Measurements from ENCODE around the gene CAMTA1. TPM values are rescaled to one million over a fixed set of nuclear protein-coding genes. Genes with fewer than 3 reads are reported as not detected.

Gene CAMTA1
- total RNA-seq, 1 experiment from 2014 or later = 85.2 TPM

DNA sequence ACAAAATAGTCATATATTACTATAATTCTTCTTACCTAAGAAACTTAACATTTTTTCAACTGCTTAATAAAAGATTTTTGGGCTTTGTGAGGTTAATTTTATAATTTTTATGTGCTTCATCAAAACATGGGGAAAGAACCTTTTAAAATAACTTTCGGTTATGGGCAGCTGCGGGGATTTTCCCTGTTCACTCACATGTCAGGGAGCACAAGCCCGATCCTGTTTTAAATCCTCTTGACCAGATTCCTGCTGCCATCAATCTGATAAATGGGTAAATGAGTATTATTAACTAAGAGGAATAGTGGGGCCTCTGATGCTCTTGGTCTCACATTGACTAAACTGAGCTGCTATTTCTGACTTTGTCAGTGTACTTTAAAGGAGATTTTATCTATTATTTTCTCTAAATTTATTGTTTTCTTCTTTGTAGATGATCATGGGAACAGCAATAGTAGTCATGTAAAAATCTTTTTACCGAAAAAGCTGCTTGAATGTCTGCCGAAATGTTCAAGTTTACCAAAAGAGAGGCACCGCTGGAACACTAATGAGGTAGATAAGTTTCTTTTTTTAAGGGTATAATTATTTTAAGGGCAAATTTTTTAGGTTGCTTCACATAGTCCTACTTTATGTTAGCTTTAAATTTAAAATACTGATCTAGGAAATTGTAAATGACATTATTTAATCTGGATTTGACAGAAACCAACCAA, 39.6 kb downstream of the CAMTA1 start:
- Histone ChIP-seq H3K9me3 (ENCODE audit: low read depth, low read length, poor library complexity, severe bottlenecking) (no peaks in the 10 kb centered on the region), H3K27ac (ENCODE audit: low read depth, low read length, poor library complexity, severe bottlenecking) (no peak overlapping the region), H3K4me1 (ENCODE audit: insufficient read depth, low read length, poor library complexity, severe bottlenecking) (peaks cover 17% of the 10 kb centered on the region), H3K27me3 (replicated peaks; ENCODE audit: insufficient read depth, low read depth, low read length, poor library complexity) (no peaks in the 10 kb centered on the region), H3K4me3 (ENCODE audit: low read depth, low read length, poor library complexity, severe bottlenecking) (no peak overlapping the region), H3K36me3 (ENCODE audit: insufficient read depth, low read length, poor library complexity, severe bottlenecking) (no peaks in the 10 kb centered on the region)
- TF ChIP-seq EZH2 (IDR thresholded peaks at IDR 0.05; ENCODE audit: borderline replicate concordance, low read depth, low read length, poor library complexity, severe bottlenecking) = no peak
- TF ChIP-seq, protein P1, sequence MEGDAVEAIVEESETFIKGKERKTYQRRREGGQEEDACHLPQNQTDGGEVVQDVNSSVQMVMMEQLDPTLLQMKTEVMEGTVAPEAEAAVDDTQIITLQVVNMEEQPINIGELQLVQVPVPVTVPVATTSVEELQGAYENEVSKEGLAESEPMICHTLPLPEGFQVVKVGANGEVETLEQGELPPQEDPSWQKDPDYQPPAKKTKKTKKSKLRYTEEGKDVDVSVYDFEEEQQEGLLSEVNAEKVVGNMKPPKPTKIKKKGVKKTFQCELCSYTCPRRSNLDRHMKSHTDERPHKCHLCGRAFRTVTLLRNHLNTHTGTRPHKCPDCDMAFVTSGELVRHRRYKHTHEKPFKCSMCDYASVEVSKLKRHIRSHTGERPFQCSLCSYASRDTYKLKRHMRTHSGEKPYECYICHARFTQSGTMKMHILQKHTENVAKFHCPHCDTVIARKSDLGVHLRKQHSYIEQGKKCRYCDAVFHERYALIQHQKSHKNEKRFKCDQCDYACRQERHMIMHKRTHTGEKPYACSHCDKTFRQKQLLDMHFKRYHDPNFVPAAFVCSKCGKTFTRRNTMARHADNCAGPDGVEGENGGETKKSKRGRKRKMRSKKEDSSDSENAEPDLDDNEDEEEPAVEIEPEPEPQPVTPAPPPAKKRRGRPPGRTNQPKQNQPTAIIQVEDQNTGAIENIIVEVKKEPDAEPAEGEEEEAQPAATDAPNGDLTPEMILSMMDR (conservative IDR thresholded peaks at IDR 0.05; ENCODE audit: low read depth, low read length) = no peak
- CTCF ChIA-PET = no interaction called here
- no peak for DNase-seq (ENCODE audit: low spot score)
- intact Hi-C loops (cut with micrococcal nuclease; ENCODE audit: unreplicated experiment) = no loop called here
- no TSS peak for BruUV-seq (replicated peaks)
- POLR2A ChIA-PET (ENCODE audit: low non-redundant PET) = no interaction called here

DNA sequence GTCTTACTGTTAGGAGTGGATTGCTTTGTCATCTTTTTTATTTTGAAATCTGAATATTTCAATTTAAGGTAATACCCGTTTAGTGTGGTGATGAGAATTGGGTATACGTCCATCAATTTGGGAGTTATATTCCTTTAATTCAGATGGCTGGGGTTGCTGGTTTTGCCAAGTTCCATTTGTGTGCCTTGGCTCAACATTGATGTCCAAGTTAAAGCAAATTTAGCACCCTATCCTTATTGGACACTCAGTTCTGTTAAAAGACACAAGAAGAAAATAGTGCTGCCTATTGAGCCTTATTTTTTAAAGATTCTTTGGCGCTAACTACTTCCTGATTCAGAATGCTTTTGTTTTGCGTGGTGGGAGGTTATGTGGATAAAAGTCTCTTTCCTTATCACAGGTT, 40.6 kb downstream of the CAMTA1 start:
- DNase-seq (ENCODE audit: low spot score) = no peak
- TF ChIP-seq, protein P1 (conservative IDR thresholded peaks at IDR 0.05; ENCODE audit: low read depth, low read length) = no peak
- no peak for TF ChIP-seq EZH2 (IDR thresholded peaks at IDR 0.05; ENCODE audit: borderline replicate concordance, low read depth, low read length, poor library complexity, severe bottlenecking)
- Histone ChIP-seq H3K36me3 (ENCODE audit: insufficient read depth, low read length, poor library complexity, severe bottlenecking) (no peaks in the 10 kb centered on the region), H3K9me3 (ENCODE audit: low read depth, low read length, poor library complexity, severe bottlenecking) (no peaks in the 10 kb centered on the region), H3K4me3 (ENCODE audit: low read depth, low read length, poor library complexity, severe bottlenecking) (no peak overlapping the region), H3K27ac (ENCODE audit: low read depth, low read length, poor library complexity, severe bottlenecking) (no peak overlapping the region), H3K27me3 (replicated peaks; ENCODE audit: insufficient read depth, low read depth, low read length, poor library complexity) (no peaks in the 10 kb centered on the region), H3K4me1 (ENCODE audit: insufficient read depth, low read length, poor library complexity, severe bottlenecking) (peaks cover 17% of the 10 kb centered on the region)
- CTCF ChIA-PET = no interaction called here
- POLR2A ChIA-PET (ENCODE audit: low non-redundant PET) = no interaction called here
- intact Hi-C loops (cut with micrococcal nuclease; ENCODE audit: unreplicated experiment) = no loop called here
- BruUV-seq (replicated peaks) = no TSS peak

DNA sequence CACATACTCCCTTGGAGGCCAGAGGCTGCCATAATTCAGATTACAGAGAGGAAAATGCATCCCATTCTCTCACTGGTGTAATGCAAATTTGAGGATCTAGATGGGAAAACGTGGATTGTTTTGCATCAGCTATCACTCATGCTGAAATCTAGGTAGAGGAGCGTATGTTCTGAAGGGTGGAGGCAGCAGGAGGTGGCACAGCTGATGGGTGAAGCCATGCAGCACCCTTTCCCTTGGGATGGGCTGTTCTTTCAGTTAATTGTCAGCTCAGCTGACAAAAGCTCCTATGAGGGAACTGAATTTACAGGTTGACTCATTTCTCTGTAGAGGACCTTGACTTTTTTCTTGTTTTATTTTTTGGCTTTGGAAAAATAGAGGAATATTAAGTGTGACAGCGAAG, 41.8 kb downstream of the CAMTA1 start:
- no peaks in the 10 kb centered on the region for H3K36me3 ChIP-seq (ENCODE audit: insufficient read depth, low read length, poor library complexity, severe bottlenecking)
- ChIA-PET CTCF (no interaction called here), POLR2A (ENCODE audit: low non-redundant PET) (no interaction called here)
- no TSS peak for BruUV-seq (replicated peaks)
- no peak overlapping the region for H3K4me3 ChIP-seq (ENCODE audit: low read depth, low read length, poor library complexity, severe bottlenecking)
- TF ChIP-seq, protein P1 (conservative IDR thresholded peaks at IDR 0.05; ENCODE audit: low read depth, low read length) = no peak
- no peak for TF ChIP-seq EZH2 (IDR thresholded peaks at IDR 0.05; ENCODE audit: borderline replicate concordance, low read depth, low read length, poor library complexity, severe bottlenecking)
- H3K9me3 ChIP-seq (ENCODE audit: low read depth, low read length, poor library complexity, severe bottlenecking) = no peaks in the 10 kb centered on the region
- no peaks in the 10 kb centered on the region for H3K27me3 ChIP-seq (replicated peaks; ENCODE audit: insufficient read depth, low read depth, low read length, poor library complexity)
- intact Hi-C loops (cut with micrococcal nuclease; ENCODE audit: unreplicated experiment) = no loop called here
- H3K27ac ChIP-seq (ENCODE audit: low read depth, low read length, poor library complexity, severe bottlenecking) = no peak overlapping the region
- H3K4me1 ChIP-seq (ENCODE audit: insufficient read depth, low read length, poor library complexity, severe bottlenecking) = peaks cover 20% of the 10 kb centered on the region
- DNase-seq (ENCODE audit: low spot score) = no peak

Measured in A673 (cell line).